ENCODE data around the gene RSPH6A.

The RSPH6A gene

GRCh38 chr19:45786533-45786894 is 28.6 kb downstream of the RSPH6A start:
- TF ChIP-seq, protein P1, sequence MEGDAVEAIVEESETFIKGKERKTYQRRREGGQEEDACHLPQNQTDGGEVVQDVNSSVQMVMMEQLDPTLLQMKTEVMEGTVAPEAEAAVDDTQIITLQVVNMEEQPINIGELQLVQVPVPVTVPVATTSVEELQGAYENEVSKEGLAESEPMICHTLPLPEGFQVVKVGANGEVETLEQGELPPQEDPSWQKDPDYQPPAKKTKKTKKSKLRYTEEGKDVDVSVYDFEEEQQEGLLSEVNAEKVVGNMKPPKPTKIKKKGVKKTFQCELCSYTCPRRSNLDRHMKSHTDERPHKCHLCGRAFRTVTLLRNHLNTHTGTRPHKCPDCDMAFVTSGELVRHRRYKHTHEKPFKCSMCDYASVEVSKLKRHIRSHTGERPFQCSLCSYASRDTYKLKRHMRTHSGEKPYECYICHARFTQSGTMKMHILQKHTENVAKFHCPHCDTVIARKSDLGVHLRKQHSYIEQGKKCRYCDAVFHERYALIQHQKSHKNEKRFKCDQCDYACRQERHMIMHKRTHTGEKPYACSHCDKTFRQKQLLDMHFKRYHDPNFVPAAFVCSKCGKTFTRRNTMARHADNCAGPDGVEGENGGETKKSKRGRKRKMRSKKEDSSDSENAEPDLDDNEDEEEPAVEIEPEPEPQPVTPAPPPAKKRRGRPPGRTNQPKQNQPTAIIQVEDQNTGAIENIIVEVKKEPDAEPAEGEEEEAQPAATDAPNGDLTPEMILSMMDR (conservative IDR thresholded peaks at IDR 0.05; ENCODE audit: control insufficient read depth, insufficient read depth, low read depth, low read length): no peak
- DNase-seq (ENCODE audit: low read depth): no peak
- no peak overlapping the region for H3K4me3 ChIP-seq (ENCODE audit: control insufficient read depth, low read depth, low read length)

- TF ChIP-seq, protein P1 (conservative IDR thresholded peaks at IDR 0.05; ENCODE audit: control insufficient read depth, insufficient read depth, low read depth, low read length): no peak
- H3K4me3 ChIP-seq (ENCODE audit: control insufficient read depth, low read depth, low read length): no peak overlapping the region
- DNase-seq (ENCODE audit: low read depth): no peak
Observed at GRCh38 chr19:45785781-45786532, 29.2 kb downstream of the RSPH6A start.

- TF ChIP-seq, protein P1 (conservative IDR thresholded peaks at IDR 0.05; ENCODE audit: control insufficient read depth, insufficient read depth, low read depth, low read length): no peak
- no peak for DNase-seq (ENCODE audit: low read depth)
- H3K4me3 ChIP-seq (ENCODE audit: control insufficient read depth, low read depth, low read length): no peak overlapping the region
Observed at GRCh38 chr19:45785097-45785496, 30.0 kb downstream of the RSPH6A start.

DNA sequence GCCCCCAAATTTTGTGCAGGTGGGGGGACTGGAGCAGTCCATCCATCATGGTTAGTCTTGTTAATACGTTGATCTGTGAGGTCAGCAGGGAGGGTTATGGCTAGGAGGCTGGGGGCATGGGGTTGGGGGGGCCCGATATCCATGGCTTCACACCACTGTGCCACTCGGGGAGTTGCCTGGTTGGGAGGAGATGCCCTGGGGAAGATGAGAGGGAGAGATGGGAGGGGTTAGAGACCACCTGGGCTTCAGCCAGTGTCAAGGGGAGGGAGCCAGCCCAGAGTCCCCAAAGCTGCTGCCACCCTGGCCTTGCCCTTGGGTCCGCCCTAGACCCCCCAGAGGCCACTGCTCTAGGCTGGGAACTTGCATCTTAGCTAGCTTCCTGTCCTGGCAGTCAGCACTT is 31.0 kb downstream of the RSPH6A start:
- TF ChIP-seq, protein P1 (conservative IDR thresholded peaks at IDR 0.05; ENCODE audit: control insufficient read depth, insufficient read depth, low read depth, low read length): no peak
- no peak for DNase-seq (ENCODE audit: low read depth)
- no peak overlapping the region for H3K4me3 ChIP-seq (ENCODE audit: control insufficient read depth, low read depth, low read length)

GRCh38 chr19:45782820-45783785 is 32.0 kb downstream of the RSPH6A start:
- DNase-seq (ENCODE audit: low read depth): peak; percentile 71
- TF ChIP-seq, protein P1 (conservative IDR thresholded peaks at IDR 0.05; ENCODE audit: control insufficient read depth, insufficient read depth, low read depth, low read length): no peak
- H3K4me3 ChIP-seq (ENCODE audit: control insufficient read depth, low read depth, low read length): no peak overlapping the region

GRCh38 chr19:45782162-45782691 is 32.9 kb downstream of the RSPH6A start, which contains the start of gene DMPK:
TSS of gene DMPK (minus strand) at chr19:45782490. CDS start at chr19:45782352, 138 bp downstream.
- DNase-seq (ENCODE audit: low read depth): no peak
- TF ChIP-seq, protein P1 (conservative IDR thresholded peaks at IDR 0.05; ENCODE audit: control insufficient read depth, insufficient read depth, low read depth, low read length): no peak
- H3K4me3 ChIP-seq (ENCODE audit: control insufficient read depth, low read depth, low read length): peak within 1 kb of the TSS; percentile 24
